Activated CD8-positive, alpha-beta memory T cell treated with anti-CD3 and anti-CD28 coated beads for 48 hours (primary cell): ENCODE results near the gene ZNF90.
"Not testable (repeated sequence)": the region's sequence is repeated elsewhere in the genome, so short reads cannot be mapped to it uniquely, and the experiment has no call there.

ENCODE experiments used
- DNase-seq, 3 experiments: peaks; one replicate each; pipeline ENCODE4 v3.0.0-alpha.2; 2020; ENCODE audit warnings: low read depth in 2 of 3, low spot score in 2 of 3

The ZNF90 gene

DNA sequence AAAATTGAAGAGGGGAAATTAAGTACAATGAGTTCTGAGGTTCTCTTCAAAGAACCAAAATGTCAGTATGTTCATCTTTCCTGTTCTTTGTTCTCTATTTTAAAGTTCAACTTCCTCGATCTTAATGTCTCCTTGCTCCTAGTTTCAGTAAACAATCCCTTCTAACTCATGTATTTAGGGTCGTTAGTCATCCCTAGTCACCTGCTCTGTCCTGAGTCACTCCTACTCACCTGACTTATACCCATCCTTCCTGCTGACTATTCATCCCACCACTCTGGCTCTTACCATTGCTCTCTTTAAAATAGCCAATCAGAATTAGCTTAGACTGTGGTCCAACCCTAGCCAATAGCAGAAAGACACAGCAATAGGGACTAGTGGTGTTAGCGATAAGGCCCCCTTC, 24.3 kb downstream of the ZNF90 start:
- DNase-seq: no peak

GRCh38 chr19:20103091-20103740, 25.4 kb downstream of the ZNF90 start:
- no peak for DNase-seq

DNA sequence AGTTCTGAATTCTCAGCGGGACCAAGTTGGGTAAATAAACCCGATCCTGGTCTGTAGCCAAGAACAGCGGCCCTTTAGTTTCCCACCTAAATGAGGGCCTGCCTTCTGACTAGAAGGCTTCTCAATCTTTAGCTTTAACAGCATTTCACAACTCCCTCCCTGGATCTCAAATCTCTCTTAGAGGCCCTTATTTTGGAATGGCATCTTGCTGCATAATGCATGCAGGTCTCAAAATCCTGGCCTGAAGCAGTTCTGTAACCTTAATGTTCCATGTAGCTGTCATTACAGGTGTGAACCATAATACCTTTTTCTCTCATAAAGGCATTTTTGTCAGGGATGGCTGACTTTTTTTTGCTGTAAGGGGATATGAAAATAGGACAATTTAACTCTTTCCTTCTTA, 29.5 kb downstream of the ZNF90 start:
- no peak for DNase-seq

- not testable (repeated sequence) for DNase-seq
Observed at GRCh38 chr19:20118064-20118839, 40.5 kb downstream of the ZNF90 start.

GRCh38 chr19:20124879-20125278, 47.1 kb downstream of the ZNF90 start:
- no peak for DNase-seq

DNA sequence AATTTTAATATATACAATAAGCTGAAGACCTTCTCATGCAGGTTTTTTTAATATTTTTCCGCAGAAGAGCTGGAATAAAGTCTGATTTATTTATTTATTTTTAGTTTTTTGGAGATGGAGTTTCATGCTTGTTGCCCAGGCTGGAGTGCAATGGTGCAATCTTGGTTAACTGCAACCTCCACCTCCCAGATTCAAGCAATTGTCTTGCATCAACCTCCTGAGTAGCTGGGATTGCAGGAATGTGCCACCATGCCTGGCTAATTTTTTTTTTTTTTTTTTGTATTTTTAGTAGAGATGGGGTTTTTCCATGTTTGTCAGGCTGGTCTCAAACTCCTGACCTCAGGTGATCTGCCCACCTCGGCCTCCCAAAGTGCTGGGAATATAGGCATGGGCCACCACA, 55.1 kb downstream of the ZNF90 start:
- not testable (repeated sequence) for DNase-seq

- not testable (repeated sequence) for DNase-seq
Observed at GRCh38 chr19:20137714-20138113, 59.9 kb downstream of the ZNF90 start.

GRCh38 chr19:20151617-20152145, 73.9 kb downstream of the ZNF90 start:
- DNase-seq: no peak

DNA sequence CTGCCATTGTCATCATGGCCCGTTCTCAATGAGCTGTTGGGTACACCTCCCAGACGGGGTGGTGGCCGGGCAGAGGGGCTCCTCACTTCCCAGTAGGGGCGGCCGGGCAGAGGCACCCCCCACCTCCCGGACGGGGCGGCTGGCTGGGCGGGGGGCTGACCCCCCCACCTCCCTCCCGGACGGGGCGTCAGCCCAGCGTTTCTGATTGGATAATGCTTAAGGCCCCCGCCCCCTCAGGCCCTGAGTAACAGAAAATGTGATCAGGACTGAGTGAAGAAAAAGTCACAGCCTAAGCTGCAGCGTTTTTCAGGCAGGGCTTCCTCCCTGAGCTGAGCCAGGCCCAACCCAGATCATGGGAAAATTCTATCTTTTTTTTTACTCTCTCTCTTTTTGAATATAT, 74.7 kb downstream of the ZNF90 start:
- not testable (repeated sequence) for DNase-seq

- DNase-seq: no peak
Observed at GRCh38 chr19:20153281-20153680, 75.5 kb downstream of the ZNF90 start.

DNA sequence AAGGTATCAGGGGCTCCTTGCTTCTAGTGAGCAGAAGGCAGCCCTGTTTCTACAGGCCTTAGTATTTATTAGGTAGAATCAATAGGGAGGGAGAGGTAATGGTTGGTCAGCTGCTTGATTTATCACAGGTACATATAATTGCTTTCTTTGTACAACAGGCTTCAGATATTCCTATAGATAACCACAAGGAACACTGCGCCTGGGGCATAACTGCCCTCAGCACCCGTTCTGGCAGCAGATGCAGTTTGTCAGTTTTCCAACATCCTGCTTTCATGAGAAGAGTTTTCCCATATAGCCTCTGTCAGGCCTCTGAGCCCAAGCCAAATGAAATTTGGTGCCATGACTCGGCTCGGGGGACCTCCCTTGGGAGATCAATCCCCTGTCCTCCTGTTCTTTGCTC, 76.8 kb downstream of the ZNF90 start:
- no peak for DNase-seq

GRCh38 chr19:20162821-20163220, 85.0 kb downstream of the ZNF90 start:
- no peak for DNase-seq

DNA sequence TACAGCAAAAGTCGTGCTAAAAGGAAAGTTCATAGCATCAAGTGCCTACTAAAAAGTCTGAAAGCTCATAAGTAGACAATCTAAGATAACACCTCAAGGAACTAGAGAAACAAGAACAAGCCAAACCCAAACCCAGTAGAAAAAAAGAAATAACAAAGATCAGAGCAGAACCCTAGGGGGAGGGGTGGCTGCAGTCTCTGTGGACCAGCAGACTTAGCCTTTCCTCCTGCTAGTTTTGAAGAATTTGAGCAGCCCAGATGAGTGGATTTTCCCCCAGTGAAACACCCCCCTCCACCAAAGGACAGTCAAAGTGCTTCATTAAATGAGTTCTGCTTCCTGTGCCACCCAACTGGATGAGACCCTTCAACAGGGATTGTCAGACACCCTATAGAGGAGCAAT, 86.7 kb downstream of the ZNF90 start:
- DNase-seq: no peak

DNA sequence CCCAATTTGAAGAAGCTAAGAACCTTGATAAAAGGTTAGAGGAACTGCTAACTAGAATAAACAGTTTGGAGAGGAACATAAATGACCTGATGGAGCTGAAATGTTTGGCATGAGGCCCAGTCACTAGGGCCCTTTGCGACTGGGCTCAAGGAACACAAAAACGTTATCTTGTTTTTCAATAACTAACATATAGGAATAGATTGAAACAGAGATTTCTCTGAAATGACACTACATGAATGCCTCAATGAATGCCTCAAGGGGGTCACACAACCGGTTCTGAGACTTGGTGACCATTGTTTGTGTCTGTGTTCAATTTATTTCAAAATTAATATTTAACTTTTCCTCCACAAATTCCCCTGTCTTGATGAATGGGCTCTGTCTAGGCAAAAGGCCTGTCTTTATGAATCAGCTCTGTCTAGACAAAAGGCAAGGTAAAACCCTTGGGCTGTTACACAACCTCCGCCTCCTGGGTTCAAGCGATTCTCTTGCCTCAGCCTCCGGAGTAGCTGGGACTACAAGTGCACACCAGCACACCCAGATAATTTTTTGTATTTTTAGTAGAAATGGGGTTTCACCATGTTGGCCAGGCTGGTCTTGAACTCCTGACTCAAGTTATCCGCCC, 88.3 kb downstream of the ZNF90 start:
- DNase-seq: no peak

DNA sequence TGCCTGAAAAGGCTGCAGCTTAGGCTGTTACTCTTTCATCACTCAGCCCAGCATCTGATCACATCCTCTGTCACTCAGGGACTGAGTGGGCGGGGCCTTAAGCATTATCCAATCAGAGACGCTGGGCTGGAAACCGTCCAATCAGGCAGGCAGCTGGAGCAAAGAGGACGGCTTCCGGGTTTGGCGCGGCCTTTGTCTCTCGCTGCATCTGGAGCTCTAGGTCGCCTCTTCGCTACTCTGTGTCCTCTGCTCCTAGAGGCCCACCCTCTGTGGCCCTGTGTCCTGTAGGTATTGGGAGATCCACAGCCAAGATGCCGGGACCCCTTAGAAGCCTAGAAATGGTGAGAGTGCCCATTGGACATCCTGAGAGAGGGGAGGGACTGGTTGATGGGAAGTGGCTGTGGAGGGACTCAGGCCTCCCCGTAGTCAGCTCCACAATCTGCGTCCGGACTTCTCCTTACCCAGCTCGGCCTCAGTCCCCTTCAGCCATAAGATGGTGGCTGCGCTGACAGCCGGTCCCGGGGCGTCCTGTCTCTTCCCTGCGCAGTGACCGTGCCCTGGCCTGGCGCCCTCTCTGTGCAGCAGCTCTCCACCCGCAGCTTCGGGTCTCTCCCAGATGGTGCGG, 89.3 kb downstream of the ZNF90 start, which contains the start of gene ZNF486:
Gene ZNF486, plus strand, starts transcription at position 195 of the 625 bp plus-strand sequence. Its CDS starts 117 bp downstream, at position 312.
- peak; percentile 60 to 75 (median 72) for DNase-seq

GRCh38 chr19:20167651-20168122, 89.9 kb downstream of the ZNF90 start:
- no peak for DNase-seq
